IMR-90 (cell line): Measurements from ENCODE around the gene SRSF2. TPM values are rescaled to one million over a fixed set of nuclear protein-coding genes. Genes with fewer than 3 reads are reported as not detected.

Experiments
- ATAC-seq: fragments of 200-7000 bp; cut with Tn5 transposase; 2 replicates; pipeline ENCODE4 v1.9.1; 2020; ENCODE audit warnings: low read depth, mild to moderate bottlenecking, moderate library complexity
- BruUV-seq: library from RNA; stranded (reverse); fragments of 400-500 nt; replicated peaks from 2 replicates; lab custom pipeline; 2021; lab: Mats Ljungman, UMichigan
- CTCF ChIA-PET: fragments of 300-600 bp; formaldehyde crosslinking; extraction: SDS; loops from one replicate; lab custom pipeline; 2021; ENCODE audit warnings: antibody characterized with exemption; lab: Yijun Ruan, JAX
- POLR2A ChIA-PET: fragments of 300-600 bp; sonication (Branson Sonifier 250); formaldehyde crosslinking; loops from one replicate; lab custom pipeline; 2022; ENCODE audit warnings: antibody characterized with exemption; ENCODE audit not compliant: unreplicated experiment; lab: Charles Lee
- DNase-seq: peaks from one replicate; pipeline ENCODE4 v3.0.0; 2013
- H2AFZ ChIP-seq: replicated peaks from 2 replicates; pipeline ENCODE3; 2013; ENCODE audit warnings: low read length, mild to moderate bottlenecking; ENCODE audit not compliant: poor library complexity
- H2AK5ac ChIP-seq: 2 replicates; pipeline ENCODE4 v1.6.1; 2013; ENCODE audit warnings: low read depth, low read length, inconsistent platforms
- H2AK9ac ChIP-seq: replicated peaks from 2 replicates; pipeline ENCODE3; 2013; ENCODE audit warnings: mild to moderate bottlenecking, low read depth, low read length, moderate library complexity; ENCODE audit not compliant: poor library complexity
- H2BK120ac ChIP-seq: 2 replicates; pipeline ENCODE4 v1.6.1; 2013; ENCODE audit warnings: low read depth, low read length, inconsistent platforms
- H2BK15ac ChIP-seq: 3 replicates; pipeline ENCODE4 v1.6.1; 2013; ENCODE audit warnings: low read depth, low read length, inconsistent platforms
- H2BK20ac ChIP-seq: 2 replicates; pipeline ENCODE4 v1.6.1; 2013; ENCODE audit warnings: low read depth, mild to moderate bottlenecking, inconsistent platforms, low read length, moderate library complexity
- H2BK5ac ChIP-seq: 2 replicates; pipeline ENCODE4 v1.6.1; 2013; ENCODE audit warnings: mild to moderate bottlenecking, low read depth, low read length, inconsistent platforms; ENCODE audit not compliant: poor library complexity, severe bottlenecking
- H3K14ac ChIP-seq: replicated peaks from 2 replicates; pipeline ENCODE4 v1.6.1; 2013; ENCODE audit warnings: low read depth, low read length, inconsistent platforms
- H3K18ac ChIP-seq: 2 replicates; pipeline ENCODE4 v1.6.1; 2013; ENCODE audit warnings: low read depth, low read length, control low read depth
- H3K23ac ChIP-seq: 2 replicates; pipeline ENCODE4 v1.6.1; 2013; ENCODE audit warnings: low read depth, low read length, inconsistent platforms
- H3K27ac ChIP-seq: 2 replicates; pipeline ENCODE4 v1.5.1; 2013; ENCODE audit warnings: mild to moderate bottlenecking, control low read depth, low read length; ENCODE audit not compliant: insufficient read depth
- H3K27me3 ChIP-seq: 2 replicates; pipeline ENCODE4 v1.6.1; 2013; ENCODE audit warnings: low read length; ENCODE audit not compliant: control insufficient read depth, insufficient read depth
- H3K36me3 ChIP-seq: 2 replicates; pipeline ENCODE4 v1.6.1; 2013; ENCODE audit warnings: low read length, mixed read lengths; ENCODE audit not compliant: control insufficient read depth, insufficient read depth
- H3K4ac ChIP-seq: 2 replicates; pipeline ENCODE4 v1.6.1; 2013; ENCODE audit warnings: low read depth, low read length, inconsistent platforms
- H3K4me1 ChIP-seq: 2 replicates; pipeline ENCODE4 v1.6.1; 2013; ENCODE audit warnings: low read length, mixed read lengths; ENCODE audit not compliant: control insufficient read depth, insufficient read depth
- H3K4me2 ChIP-seq: 2 replicates; pipeline ENCODE4 v1.6.1; 2013; ENCODE audit warnings: low read depth, mild to moderate bottlenecking, control low read depth, low read length, moderate library complexity
- H3K4me3 ChIP-seq: 2 replicates; pipeline ENCODE4 v1.5.1; 2013; ENCODE audit warnings: low read depth, mild to moderate bottlenecking, control low read depth, low read length, moderate library complexity; ENCODE audit not compliant: insufficient read depth
- H3K56ac ChIP-seq: 2 replicates; pipeline ENCODE4 v1.6.1; 2013; ENCODE audit warnings: low read length, inconsistent platforms; ENCODE audit not compliant: insufficient read depth; ENCODE audit errors: extremely low read depth
- H3K79me1 ChIP-seq, 2 experiments: 2 replicates each; pipeline ENCODE4 v1.6.1; 2013; ENCODE audit warnings: low read length in 2 of 2, inconsistent platforms in 1 of 2, low read depth in 1 of 2
- H3K9ac ChIP-seq: 2 replicates; pipeline ENCODE4 v1.6.1; 2013; ENCODE audit warnings: low read depth, low read length, control low read depth
- H3K9me1 ChIP-seq: 2 replicates; pipeline ENCODE4 v1.6.1; 2013; ENCODE audit warnings: low read length, inconsistent platforms; ENCODE audit not compliant: insufficient read depth
- H3K9me3 ChIP-seq: 2 replicates; pipeline ENCODE4 v1.6.1; 2013; ENCODE audit warnings: low read length; ENCODE audit not compliant: control insufficient read depth, insufficient read depth
- H4K20me1 ChIP-seq: 2 replicates; pipeline ENCODE4 v1.6.1; 2013; ENCODE audit warnings: low read length, inconsistent platforms; ENCODE audit not compliant: insufficient read depth
- H4K5ac ChIP-seq: 2 replicates; pipeline ENCODE4 v1.6.1; 2013; ENCODE audit warnings: mild to moderate bottlenecking, low read depth, low read length, control low read depth
- H4K8ac ChIP-seq, 2 experiments: 2 replicates each; pipeline ENCODE4 v1.6.1; 2013; ENCODE audit warnings: low read depth in 2 of 2, low read length in 2 of 2, control low read depth in 1 of 2, inconsistent platforms in 1 of 2
- H4K91ac ChIP-seq: 2 replicates; pipeline ENCODE4 v1.6.1; 2013; ENCODE audit warnings: low read depth, low read length, inconsistent platforms; ENCODE audit not compliant: insufficient read depth
- CEBPB ChIP-seq: IDR thresholded peaks from 2 replicates; pipeline ENCODE4 v1.6.1; 2012; ENCODE audit warnings: low read depth, low read length, improper control_type of control experiment
- CHD1 ChIP-seq: IDR thresholded peaks from 2 replicates; pipeline ENCODE4 v1.6.1; 2012; ENCODE audit warnings: low read depth, low read length, improper control_type of control experiment
- MAZ ChIP-seq: IDR thresholded peaks from 2 replicates; pipeline ENCODE4 v1.6.1; 2012; ENCODE audit warnings: low read depth, mild to moderate bottlenecking, low read length, improper control_type of control experiment, moderate library complexity, borderline replicate concordance
- NFE2L2 ChIP-seq: fragments of 150-350 bp; IDR thresholded peaks from 2 replicates; pipeline ENCODE4 v1.6.1; 2016; ENCODE audit warnings: low read depth, mild to moderate bottlenecking, low read length
- POLR2A ChIP-seq: IDR thresholded peaks from 2 replicates; pipeline ENCODE4 v1.6.1; 2012; ENCODE audit warnings: mild to moderate bottlenecking, low read depth, low read length
- RAD21 ChIP-seq: IDR thresholded peaks from 2 replicates; pipeline ENCODE4 v1.6.1; 2012; ENCODE audit warnings: low read length, improper control_type of control experiment
- RFX5 ChIP-seq: IDR thresholded peaks from 2 replicates; pipeline ENCODE4 v1.8.0; 2012; ENCODE audit warnings: low read depth, mild to moderate bottlenecking, low read length, moderate library complexity
- SMC3 ChIP-seq: fragments of 150-350 bp; IDR thresholded peaks from 2 replicates; pipeline ENCODE4 v1.6.1; 2016; ENCODE audit warnings: low read depth, mild to moderate bottlenecking, antibody characterized with exemption, low read length, moderate library complexity
- USF2 ChIP-seq: fragments of 150-350 bp; IDR thresholded peaks from 2 replicates; pipeline ENCODE4 v1.6.1; 2017; ENCODE audit warnings: mild to moderate bottlenecking, antibody characterized with exemption, low read length, low read depth
- WGBS, 2 experiments: methylation state at CpG; one replicate each; pipeline versions ENCODE4 v1.1.5 to v1.1.7; 2013; ENCODE audit warnings: missing lambda C conversion rate in 2 of 2; ENCODE audit not compliant: insufficient read length in 1 of 2; ENCODE audit errors: extremely low coverage in 2 of 2; 5-methylcytosine and 5-hydroxymethylcytosine counted together
- dilution Hi-C: fragments of 300-500 bp; cut with HindIII; formaldehyde crosslinking; loops from one replicate; pipeline ENCODE4 v1.14.3; 2018; ENCODE audit warnings: low sequenced_read_pairs; ENCODE audit not compliant: unreplicated experiment
- in situ Hi-C: fragments of 300-500 bp; cut with MboI; formaldehyde crosslinking; loops from 3 replicates; pipeline ENCODE4 v1.14.3; 2019; ENCODE audit warnings: low sequenced_read_pairs, inconsistent platforms, mixed read lengths
- intact Hi-C: fragments of 100-400 bp; cut with micrococcal nuclease; formaldehyde crosslinking; loops from 2 replicates; pipeline ENCODE4 v1.10.0; 2022
- polyA plus RNA-seq, 3 experiments: library from polyadenylated mRNA; depleted of rRNA; stranded (reverse); fragments of >200 nt; gene quantifications; 2 replicates each; pipeline ENCODE4 v1.2.3, GENCODE V29; 2012; ENCODE audit warnings: low replicate concordance in 1 of 3
- total RNA-seq: library from RNA; depleted of rRNA; stranded (reverse); fragments of >200 nt; gene quantifications from 2 replicates; pipeline ENCODE4 v1.2.3, GENCODE V29; 2012

The SRSF2 gene
- total and polyA plus RNA-seq, 2 of the 4 experiments (the other 2 are of a cell fraction) = 98.0 to 296 TPM

- Histone ChIP-seq H2AFZ (no peak overlapping the region), H3K4me1 (peaks cover 13% of the 10 kb centered on the region), H3K9me1 (peaks cover 4% of the 10 kb centered on the region), H2BK5ac (no peak overlapping the region), H3K4me2 (no peak overlapping the region), H3K79me1 (peaks cover 43 to 71% of the 10 kb centered on the region in 2 experiments), H4K5ac (no peak overlapping the region), H3K18ac (no peak overlapping the region), H3K4ac (no peak overlapping the region), H3K9me3 (no peaks in the 10 kb centered on the region), H3K23ac (no peak overlapping the region), H3K56ac (no peak overlapping the region), H3K27ac (no peak overlapping the region), H3K9ac (no peak overlapping the region), H4K8ac (no peak overlapping the region), H2BK20ac (no peak overlapping the region), H2BK15ac (no peak overlapping the region), H4K91ac (no peak overlapping the region), H3K4me3 (no peak overlapping the region), H2AK5ac (no peak overlapping the region), H3K27me3 (no peaks in the 10 kb centered on the region), H3K14ac (no peak overlapping the region), H4K20me1 (peaks cover 48% of the 10 kb centered on the region), H2BK120ac (no peak overlapping the region), H2AK9ac (no peak overlapping the region), H3K36me3 (peaks cover 59% of the 10 kb centered on the region)
- ChIA-PET CTCF (no interaction called here), POLR2A (no interaction called here)
- ATAC-seq = no peak
- TF ChIP-seq POLR2A (no peak), NFE2L2 (no peak), RAD21 (no peak), USF2 (no peak), CHD1 (no peak), CEBPB (no peak), MAZ (no peak), RFX5 (no peak), SMC3 (no peak)
- no TSS peak for BruUV-seq
- in situ Hi-C loops = no loop called here
- 100% methylated on average over 2 of the region's 9 CpGs; no CpG with 5 or more reads in 1 of the 2 experiments for WGBS, 2 experiments
- no peak for DNase-seq
- intact Hi-C loops = no loop called here
- dilution Hi-C loops = no loop called here
Observed at GRCh38 chr17:76720211-76720610, 16.9 kb downstream of the SRSF2 start.
